HG02840 (cell line): Measurements from ENCODE around the gene CBFA2T3.

Experiments
- ATAC-seq: cut with Tn5 transposase; IDR thresholded peaks from one replicate; pipeline ENCODE4 v1.9.1; 2021; ENCODE audit warnings: mild to moderate bottlenecking, moderate library complexity, moderate number of reproducible peaks; ENCODE audit not compliant: unreplicated experiment, low FRiP score

The CBFA2T3 gene

DNA sequence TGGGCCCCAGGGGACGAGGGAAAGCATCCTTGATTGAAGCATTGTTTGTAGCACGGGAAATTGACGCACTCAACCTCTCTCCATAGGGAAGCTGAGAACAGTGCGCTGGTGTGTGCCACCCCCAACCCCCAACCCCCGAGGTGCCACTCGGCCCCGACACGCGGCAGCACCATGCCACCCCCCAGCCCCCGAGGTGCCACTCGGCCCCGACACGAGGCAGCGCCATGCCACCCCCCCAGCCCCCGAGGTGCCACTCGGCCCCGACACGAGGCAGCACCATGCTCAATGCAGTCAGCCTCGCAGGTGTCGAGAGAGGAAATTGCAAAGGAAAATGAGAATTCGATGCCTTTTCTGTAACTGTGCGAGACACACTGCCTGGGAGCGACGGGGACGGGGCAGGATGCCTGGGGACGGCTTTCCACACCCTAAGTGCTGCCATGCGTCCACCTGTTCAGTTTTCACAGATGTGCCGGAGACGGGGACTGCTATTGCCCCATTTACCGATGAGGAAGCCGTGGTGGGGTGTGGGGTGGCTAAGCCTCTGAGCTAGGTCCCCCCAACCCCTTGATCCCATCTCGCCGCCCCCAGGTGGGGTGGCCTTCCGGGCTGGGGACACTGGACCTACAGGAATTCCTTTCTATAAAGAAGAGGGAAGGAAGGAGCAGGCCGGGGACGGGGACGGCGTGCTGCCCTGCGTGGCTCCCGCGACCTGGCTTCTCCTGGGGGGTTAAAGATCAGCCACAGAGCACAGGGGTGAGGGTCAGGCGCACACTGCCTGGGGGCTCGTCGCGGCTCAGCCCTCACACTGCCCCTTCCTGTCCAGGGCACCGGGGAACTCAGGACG is 9.8 kb downstream of the CBFA2T3 start:
- ATAC-seq, result no peak

DNA sequence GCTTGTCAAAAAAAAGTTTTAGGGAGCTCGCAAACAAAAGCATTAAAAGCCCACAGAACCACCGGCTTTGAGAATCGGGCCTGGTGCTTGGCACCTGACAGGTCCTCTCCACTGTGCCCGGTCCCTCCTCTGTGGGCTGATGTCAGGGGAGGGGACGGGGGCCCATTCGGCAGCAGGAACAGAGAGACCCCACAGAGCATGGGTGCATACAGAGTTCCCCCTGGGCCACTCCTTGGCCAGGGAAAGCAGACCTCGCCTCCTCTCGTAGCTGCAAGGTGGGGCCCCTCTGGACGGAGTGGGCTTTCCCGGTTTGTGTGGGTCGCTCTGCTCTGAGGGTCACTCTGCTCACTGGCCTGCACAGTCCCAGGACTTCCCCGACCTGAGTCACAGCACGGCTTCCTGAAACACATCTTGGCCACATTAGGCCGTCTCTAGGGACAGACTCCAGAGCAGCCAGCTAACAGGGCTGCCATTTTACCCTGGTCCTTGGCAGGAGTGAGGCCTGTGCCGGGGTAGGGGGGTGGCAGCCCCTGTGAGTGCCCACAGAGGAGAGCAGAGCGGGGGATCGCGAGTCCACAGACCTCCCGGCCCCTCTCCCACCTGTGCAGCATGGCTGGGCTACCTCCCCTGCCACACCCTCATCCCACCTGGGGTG is 11.1 kb downstream of the CBFA2T3 start:
- ATAC-seq, result no peak

DNA sequence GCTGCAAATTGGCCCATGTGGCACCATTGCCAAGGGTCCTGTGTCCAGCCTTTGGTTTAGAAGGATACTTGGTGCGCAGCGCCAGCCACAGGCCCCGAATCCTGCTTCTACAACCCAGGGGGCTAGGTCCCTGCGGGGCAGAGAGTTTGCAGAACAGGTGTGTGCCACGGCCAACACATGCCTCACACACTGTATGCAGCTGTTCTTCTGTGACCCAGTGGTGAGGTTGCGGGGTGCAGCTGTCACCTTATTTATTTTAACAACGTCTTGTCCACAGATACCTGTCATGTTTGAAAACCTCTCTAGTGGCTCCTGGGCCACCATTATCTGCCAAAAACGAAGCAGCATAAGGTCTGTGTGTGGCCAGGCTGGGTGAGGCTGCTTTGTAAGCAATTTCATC is 11.6 kb downstream of the CBFA2T3 start:
- ATAC-seq, result no peak

DNA sequence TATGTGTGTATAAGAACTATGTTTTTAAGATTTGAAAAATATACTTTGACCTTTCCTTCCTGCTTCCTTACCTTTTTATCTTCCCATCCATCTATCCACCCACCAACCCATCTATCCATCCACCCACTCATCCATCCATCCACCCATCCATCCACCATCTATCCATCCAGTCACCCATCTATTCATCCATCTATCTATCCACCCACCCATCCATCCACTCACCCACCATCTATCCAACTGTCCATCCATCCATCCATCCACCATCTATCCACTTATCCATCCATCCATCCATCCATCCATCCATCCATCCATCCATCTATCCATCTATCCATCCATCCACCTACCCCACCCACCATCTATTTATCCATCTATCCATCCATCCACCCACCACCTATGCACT is 12.4 kb downstream of the CBFA2T3 start:
- no peak for ATAC-seq

DNA sequence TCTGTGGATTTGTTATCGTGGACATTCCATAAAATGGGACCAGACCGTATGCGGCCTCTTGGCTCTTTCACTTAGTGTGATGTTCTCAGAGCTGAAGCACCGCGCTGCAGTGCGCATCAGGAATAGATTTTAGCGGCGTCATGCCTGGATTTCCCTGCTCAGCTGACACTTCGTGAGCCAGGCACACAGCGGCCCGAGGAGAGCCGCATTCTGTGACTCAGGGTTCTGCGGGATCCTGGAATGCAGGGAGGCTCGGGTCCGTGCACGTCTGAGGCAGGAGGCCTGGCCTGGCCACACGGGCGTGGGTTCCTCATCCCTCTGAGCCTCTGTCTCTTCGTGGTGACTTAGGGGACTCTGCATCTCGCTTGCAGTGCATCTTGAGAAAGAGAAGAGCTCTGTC is 13.4 kb downstream of the CBFA2T3 start:
- ATAC-seq, result no peak

DNA sequence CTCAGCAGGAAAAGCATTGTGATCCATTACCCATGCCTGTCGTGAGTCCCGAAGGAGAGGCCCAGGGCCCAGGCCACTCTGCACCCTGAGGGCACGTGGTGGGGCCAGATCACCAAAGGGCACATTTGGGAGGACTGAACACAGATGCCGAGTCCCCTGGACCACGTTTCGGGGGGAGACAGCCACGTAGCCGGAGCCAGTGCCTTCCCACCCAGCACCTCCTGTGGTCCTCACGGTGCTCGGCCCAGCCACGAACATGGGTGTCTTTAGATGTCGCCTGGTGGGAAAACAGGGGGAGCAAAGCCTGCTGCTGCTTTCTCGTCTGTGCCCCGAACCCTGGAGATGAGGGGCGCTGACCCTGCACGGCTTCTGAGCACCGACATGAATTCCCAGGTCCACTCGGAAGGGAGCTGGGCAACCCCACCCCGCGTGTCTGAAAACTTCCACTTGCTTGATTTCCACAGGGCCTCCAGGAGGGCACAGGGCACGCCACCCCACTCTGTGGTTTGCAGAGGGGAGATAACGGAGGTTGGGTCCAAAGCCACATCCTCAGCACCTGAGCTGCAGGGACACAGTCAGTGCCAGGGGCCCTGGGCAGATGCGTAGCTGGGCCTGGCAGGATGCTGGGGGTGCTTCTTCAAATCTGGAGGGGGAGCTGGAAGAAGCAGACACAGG is 14.4 kb downstream of the CBFA2T3 start:
- ATAC-seq, result no peak

DNA sequence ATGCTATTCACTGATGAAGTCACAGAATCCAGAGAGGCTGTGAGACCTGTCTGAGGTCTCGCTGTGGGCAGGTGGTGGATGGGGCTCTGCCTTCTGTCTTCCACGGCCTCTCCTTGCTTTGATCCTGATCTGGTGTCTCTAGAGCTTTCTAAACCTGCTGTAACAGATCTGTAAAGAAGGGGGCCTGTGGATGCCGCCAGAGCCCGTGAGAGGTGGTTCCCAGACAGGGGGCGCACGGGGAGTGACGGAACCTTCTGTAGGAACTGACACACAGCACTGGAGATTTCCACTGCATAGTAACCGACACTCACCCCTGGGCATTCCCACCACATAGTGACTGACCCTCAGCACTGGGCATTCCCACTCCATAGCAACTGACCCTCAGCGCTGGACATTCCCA is 16.0 kb downstream of the CBFA2T3 start:
- no peak for ATAC-seq

DNA sequence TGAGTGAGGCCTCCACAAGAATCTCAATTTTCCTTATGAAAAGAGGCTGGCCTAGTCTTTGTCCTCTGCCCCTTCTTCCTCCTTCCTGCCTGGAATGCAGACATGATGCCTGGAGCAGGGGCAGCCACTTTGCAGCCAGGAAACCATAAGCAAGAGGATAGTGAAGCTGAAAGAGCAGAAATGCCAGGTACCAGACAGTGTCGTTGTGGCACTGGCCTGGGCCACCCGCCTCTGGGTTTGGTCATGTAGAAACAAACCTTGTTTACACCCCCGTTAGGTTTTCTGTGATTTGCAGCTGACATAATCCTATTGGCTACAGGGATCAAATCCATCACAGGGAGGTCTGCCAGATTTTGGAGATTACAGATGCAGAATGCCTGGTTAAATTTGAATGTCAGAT is 16.5 kb downstream of the CBFA2T3 start:
- ATAC-seq, result no peak

DNA sequence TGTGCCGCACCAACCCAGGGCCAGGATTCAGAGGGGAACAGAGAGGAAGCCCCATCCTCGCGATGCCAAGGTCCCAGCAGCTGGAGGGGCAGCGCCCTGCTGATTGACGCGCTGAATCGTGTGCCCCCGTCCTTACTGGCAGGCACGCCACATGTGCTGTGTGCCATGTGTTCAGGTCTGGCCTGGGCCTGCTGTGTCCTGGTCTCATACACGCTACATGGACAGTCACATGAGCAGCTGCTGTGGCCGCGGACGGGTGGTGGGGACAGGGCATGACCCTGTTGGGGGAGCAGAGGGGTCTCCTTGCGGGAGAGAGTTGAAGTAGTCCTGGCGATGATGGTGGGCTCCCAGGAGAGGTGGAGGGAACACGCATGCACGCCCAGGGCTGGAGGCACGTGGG is 18.0 kb downstream of the CBFA2T3 start:
- no peak for ATAC-seq

DNA sequence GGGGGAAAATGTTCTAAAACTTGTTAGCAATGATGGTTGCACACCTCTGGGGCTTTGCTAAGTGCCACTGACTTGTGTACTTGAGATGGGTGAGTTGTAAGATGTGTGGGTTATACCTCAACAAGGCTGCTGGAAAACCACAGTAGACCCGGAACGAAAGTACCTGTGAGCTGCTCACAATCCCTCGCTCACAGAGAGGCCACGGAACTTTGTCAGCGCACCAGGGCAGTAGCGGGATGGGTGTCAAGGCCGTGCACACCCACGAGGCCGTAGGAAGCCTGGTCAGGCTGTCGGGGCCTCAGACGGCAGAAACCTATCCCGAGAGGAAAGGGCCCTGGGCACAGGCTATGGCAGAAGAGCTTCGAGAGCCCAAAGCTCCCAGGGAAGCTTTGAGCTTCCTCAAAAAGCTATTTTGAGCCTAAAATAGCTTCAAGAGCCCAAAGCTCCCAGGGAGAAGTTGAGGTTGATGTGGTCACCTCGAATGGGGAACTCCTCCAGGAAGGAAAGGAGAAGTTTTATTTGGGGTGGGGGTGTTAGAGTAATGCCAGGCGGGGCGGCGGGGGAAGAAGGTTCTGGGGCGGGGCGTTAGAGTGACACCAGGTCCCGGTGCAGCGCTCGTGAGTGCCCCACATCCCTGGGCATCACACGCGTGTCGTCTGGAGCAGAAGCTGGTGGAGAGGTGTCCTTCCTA is 19.0 kb downstream of the CBFA2T3 start:
- ATAC-seq, result no peak

DNA sequence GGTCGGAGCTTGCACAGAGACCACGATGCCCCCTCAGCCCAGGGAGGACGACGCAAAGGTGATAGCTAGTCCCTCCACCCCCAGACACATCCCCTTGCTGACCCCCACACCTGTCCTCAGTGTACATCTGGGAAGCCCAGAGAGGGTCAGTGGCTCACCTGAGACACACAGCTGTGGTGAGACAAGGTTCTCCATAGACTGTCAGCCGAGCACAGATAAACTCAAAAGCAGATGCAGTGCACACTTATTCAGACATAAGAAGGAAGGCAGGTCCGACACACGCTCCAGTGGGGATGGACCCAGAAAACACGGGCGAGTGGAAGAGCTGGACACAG is 19.6 kb downstream of the CBFA2T3 start:
- ATAC-seq, result no peak

DNA sequence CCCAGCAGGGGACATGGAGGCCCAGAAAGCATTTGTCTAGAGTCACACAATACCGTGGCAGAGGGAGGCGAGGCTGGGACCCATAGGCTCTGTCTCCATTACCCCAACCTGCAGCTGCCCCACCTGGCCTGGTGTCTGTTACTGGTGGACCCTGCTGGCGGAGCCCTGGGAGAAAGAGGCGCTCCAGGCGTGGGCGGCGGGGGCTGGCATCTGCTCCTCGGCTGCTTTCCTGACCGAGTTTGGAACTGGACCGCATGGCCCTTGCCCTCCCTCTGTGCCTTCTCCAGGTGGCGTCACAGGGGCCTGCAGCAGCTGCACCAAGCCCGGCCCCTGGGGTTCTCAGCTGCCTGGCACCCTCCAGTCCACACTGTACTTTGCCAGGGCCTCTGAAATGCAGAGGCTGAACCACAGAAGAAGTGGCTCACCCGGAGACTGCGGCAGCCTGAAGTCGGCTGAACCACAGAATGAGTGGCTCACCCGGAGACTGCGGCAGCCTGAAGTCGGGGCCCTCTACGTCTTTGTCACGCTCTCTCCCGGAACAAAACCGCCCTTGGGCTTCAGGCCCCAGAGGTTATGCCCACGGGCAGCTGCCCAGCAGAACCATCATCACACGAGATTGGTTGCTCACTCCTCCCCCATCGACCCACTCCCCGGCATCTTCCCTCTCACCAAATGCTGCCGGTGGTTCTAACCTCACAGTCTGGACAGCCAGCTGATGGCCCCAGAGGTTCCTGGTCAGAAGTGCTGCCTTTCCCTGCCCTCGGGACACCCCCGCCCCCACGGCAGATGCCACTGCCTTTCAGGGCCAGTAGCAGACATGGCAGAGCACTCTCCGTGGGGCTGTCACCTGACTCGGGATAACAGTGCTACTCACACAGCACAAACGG is 20.2 kb downstream of the CBFA2T3 start:
- ATAC-seq, result no peak

DNA sequence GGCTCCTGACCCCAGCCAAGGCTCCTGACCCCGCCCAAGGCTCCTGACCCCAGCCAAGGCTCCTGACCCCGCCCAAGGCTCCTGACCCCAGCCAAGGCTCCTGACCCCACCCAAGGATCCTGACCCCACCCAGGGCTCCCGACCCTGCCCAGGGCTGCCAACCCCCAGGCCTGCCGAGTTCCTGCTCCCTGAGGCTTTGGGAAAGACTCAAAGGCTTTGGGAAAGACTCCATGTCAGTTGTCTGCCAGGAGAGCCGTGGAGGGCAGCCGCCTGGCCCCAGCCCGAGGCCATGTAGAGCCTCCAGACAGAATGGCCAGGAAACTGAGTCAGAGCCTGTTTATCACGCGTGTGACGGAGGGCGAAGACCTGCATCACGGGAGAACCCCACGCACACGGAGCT is 21.1 kb downstream of the CBFA2T3 start:
- ATAC-seq, result no peak

DNA sequence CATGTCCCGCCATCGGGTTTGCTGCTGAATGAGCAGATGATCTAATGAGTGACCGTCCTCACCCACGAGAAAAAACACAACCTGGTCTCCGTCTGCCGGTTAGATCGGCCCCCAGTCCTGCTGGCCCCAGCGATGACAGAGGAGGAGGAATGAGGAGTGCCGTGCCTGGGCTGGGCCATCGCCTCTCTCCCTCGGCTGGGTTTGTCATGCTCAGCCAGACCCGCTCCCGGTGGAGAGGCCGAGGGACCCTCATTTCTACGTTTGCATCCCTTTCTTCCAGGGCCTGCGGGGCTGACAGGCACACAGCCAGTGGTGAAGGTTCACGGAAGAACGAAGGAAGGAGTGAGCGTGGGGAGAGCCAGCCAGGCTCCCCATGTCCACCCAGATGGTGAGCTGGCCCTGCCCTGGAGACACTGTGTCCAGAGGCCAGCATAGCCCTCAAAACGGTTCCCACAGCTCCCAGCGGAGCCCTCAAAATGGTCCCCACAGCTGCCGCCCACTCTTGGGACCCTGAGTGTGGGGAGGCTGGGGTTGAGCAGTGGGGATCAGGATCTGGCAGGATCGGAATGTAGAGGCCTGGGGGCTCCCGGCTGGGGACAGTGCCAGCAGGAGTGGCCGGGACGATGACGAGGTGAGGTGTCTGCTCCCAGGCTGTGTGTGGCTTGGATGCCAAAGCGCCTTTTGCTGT is 23.9 kb downstream of the CBFA2T3 start:
- ATAC-seq, result no peak

DNA sequence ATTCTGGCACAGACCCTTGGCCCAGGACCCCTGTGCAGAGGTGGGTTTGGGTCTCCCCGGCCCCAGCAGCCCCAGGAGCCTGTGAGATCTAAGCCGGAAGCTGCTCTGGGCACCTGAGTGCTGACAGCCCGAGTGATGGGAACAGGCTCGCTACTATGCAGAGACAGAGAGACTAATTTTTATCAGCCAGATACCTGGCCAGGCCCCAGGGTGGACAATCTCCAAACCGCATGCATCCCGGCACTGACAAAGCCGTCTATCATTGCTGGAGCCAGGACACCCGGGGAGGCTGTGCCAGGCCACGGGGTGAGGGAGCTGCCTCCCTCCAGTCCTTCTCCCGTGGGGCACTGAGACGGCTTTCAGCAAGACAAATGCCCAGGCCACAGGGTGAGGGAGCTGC is 25.0 kb downstream of the CBFA2T3 start:
- ATAC-seq, result no peak

DNA sequence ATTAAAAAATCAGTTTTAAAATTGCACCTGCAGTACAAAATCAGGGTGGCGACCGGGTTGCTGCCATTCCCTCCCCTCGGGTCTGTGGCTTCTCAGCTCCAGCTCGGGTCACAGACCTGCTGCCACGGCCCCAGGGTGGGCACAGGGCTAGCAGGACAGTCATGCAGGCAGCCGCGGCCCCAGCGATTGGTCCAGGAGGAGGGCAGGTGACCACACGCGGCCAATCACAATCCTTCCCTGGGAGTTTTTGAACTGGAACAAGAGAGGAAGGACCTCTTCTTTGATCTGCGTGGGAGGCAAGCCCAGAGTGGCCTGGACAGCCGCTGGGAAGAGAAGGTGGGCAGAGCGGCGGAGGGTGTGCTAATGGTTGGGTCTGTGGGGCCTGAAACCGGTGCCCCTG is 25.5 kb downstream of the CBFA2T3 start:
- ATAC-seq, result no peak

DNA sequence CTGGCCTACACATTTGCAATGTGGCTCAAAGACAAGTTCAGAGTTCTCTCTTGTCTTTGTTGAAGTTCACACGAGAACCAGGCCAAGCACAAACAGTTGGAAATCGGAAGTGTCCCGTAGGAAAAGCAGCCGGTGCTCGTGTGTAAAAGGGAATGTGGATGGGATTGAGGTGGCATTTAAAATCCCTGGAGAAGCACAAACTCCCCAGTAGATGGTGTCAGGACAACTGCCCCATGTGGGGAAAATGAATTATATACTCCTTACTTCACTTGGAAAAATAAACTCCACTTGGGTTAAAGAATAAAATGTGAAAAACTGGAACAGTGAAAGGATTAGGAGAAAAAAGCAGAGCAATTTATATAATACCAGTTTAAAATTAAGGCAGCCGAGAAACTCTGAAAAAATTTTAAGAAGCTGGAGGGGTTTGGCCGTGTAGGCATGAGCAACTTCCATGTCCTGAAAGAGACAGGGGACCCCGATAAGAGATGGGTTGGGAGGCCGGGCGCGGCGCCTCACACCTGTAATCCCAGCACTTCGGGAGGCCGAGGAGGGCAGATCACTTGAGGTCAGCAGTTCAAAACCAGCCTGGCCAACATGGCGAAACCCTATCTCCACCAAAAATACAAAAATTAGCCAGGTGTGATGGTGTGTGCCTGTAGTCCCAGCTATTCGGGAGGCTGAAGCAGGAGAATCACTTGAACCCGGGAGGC is 28.1 kb downstream of the CBFA2T3 start:
- no peak for ATAC-seq

DNA sequence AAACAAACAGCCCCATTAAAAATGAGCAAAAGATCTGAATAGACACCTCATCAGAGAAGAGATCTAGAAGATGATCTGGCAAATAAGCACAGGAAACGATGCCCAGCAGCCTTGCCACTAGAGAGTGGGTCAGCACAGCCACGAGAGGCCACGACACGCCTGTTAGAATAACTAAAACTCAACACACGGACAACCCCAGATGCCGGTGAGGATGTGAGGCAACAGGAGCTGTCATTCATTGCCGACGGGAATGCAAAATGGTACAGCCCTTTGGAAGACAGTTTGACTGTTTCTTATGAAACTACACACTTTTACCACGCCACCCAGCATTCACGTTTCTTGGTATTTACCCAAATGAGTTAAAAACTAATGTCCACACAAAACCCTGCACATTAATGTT is 31.5 kb downstream of the CBFA2T3 start:
- no peak for ATAC-seq

DNA sequence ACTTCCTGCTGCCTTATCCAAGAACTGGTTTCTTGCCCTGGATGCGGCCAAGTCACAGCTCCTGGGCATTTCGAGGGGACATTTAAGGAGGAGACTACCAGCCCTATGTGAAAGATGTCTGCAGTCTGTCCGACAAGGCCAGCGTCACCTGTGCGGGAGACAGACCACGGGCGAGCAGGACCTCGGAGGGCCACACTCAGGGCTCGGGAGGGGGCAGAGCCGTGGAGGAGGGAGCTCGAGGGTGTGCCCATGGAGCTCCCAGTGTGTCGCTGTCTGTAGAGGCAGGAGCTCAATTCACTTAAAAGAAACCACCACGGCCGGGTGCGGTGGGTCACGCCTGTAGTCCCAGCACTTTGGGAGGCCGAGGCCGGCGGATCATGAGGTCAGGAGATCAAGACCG is 33.3 kb downstream of the CBFA2T3 start:
- ATAC-seq, result no peak
